PC-3 (cell line): Measurements from ENCODE around the gene USP2.

Experiments
- EZH2phosphoT487 ChIP-seq: fragments of 300-600 bp; sonication (generic); IDR thresholded peaks from 2 replicates; pipeline ENCODE4 v1.6.1; 2018; ENCODE audit warnings: mild to moderate bottlenecking, antibody characterized with exemption, low read length, borderline replicate concordance
- TF ChIP-seq, protein P1 (sequence below): fragments of 300-600 bp; sonication (generic); conservative IDR thresholded peaks from 2 replicates; pipeline ENCODE4 v1.5.1; 2017; ENCODE audit warnings: antibody characterized with exemption, low read depth, mild to moderate bottlenecking, low read length

DNA sequence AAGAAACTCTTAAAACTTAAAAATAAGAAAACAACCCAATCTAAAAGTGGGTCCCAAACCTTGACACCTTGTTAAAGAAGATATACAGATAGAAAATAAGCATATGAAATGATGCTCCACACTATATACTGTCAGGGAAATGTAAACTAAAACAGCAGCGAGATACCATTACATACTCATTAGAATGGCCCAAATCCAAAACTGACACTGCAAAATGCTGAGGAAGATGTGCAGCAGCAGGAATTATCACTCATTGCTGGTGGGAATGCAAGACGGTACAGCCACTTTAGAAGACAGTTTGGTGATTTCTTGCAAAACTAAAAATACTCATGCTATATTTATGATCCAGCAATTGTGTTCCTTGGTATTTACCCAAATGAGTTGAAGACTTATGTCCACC lies 52.2 kb downstream of the USP2 start:
- no peak for TF ChIP-seq EZH2phosphoT487
- TF ChIP-seq, protein P1, sequence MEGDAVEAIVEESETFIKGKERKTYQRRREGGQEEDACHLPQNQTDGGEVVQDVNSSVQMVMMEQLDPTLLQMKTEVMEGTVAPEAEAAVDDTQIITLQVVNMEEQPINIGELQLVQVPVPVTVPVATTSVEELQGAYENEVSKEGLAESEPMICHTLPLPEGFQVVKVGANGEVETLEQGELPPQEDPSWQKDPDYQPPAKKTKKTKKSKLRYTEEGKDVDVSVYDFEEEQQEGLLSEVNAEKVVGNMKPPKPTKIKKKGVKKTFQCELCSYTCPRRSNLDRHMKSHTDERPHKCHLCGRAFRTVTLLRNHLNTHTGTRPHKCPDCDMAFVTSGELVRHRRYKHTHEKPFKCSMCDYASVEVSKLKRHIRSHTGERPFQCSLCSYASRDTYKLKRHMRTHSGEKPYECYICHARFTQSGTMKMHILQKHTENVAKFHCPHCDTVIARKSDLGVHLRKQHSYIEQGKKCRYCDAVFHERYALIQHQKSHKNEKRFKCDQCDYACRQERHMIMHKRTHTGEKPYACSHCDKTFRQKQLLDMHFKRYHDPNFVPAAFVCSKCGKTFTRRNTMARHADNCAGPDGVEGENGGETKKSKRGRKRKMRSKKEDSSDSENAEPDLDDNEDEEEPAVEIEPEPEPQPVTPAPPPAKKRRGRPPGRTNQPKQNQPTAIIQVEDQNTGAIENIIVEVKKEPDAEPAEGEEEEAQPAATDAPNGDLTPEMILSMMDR: no peak
